CD4-positive, alpha-beta T cell treated with Interleukin-17A for 4 hours (primary cell): ENCODE data around the gene ZFR.
"Not testable (repeated sequence)": the region's sequence is repeated elsewhere in the genome, so short reads cannot be mapped to it uniquely, and the experiment has no call there.

Experiments used
- DNase-seq: peaks from one replicate; pipeline ENCODE4 v3.0.0-alpha.2; 2020; ENCODE audit warnings: mixed read lengths

Gene ZFR

DNA sequence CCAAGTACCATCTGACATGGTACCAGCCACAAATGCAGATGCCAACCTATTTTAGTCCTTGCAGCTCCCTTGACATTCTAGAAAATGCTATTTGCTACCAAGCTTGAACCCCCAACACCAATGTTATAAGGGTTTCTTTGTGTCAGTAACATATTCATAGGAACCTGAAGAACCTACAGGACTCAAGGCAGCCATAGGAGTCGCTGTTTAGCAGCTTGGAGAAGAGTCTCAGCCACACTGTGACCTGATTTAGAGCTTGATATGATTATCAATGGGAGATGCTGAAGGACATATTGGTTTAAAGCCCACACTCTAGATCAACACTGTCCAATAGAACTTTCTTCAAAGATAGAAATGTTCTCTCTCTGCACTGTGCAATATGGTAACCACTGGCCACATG, 6.4 kb upstream of the ZFR start:
- no peak for DNase-seq

DNA sequence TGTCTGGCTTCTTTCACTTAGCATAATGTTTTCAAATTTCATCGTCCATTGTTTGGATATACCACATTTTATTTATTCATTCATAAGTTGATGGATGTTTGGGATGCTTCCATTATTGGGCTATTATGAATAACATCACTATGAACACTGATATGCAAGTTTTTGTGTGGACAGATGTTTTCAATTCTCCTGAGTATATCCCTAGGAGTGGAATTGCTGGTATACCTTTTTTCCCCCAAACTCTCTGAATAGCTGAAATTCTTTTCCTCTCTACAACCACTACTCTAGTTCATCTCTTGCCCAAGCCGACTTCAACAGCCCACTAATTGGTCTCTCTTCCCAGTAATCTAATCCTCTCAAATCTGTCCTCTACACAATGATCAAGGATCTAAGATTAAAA, 4.7 kb upstream of the ZFR start:
- DNase-seq, result no peak

DNA sequence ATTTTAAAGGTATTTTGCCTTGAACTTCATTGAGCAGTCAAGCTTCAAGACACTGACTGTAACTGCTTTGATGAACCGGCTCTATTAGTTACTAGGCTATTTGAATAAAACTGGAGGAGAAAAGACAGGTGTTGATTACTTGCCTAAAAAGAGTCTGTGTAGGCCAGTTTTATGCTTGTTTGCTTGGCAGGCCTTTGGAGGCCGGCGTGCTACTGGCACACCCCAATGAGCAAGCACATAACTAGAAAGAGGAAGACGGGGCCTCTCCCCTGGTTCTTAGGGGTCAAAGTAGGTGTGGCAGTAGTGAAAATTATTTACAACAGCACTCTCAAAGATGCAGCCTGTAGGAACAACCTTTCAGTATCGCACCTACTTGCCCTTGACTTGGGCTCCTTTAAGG, 2.1 kb upstream of the ZFR start:
- DNase-seq, result no peak

DNA sequence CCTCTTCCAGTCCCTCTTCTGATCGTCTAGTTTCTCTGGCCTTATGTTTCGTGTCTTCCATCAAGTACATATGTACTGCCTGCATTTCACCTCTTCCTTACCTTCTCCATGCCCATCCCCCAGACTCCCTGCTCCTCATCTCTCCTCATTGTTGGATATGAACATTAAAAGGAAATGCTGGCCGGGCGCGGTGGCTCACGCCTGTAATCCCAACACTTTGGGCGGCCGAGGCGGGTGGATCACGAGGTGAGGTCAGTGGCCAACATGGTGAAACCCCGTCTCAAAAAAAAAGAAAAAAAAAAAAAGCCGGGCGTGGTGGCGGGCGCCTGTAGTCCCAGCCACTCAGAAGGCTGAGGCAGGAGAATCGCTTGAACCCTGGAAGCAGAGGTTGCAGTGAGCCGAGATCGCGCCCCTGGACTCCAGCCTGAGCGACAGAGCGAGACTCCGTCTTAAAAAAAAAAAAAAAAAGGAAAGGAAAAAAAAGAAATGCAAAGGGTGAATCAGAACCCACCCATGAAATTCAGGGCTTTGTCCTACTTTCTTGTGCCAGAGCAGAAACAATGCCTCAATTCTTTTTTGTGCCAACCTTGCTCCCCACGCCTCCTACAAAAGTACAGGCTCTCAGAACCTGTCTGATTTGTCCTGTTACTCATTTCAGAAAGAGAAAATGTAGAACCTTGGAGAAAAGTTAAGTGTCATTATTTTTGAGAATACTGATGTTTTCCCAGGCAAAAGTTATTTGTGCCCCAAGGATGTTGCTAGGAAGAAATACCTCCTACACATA, 1.5 kb upstream of the ZFR start:
- no peak for DNase-seq

DNA sequence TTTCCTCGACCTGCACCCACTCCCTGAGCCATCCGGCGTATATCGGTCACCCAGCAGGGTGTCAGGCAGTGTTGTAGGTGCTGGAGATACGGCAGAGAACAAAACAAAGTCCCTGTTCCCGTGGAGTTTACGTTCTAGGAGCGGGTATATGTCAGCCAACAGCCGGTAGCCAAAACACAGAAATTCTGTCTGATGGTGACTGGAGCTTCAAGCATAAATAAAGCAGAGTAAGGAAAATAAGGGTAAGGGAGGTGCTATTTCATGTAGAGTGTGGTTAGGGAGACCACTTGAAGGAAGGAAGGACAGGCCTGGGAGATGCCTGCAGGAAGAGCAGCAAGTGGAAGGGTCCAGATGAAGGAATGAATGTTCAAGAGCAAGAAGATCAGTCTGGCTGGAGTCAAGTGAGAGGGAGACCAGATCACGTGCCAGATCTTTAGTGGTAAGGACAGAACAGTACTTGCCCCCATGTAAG, 783 bp upstream of the ZFR start:
- DNase-seq, result no peak

DNA sequence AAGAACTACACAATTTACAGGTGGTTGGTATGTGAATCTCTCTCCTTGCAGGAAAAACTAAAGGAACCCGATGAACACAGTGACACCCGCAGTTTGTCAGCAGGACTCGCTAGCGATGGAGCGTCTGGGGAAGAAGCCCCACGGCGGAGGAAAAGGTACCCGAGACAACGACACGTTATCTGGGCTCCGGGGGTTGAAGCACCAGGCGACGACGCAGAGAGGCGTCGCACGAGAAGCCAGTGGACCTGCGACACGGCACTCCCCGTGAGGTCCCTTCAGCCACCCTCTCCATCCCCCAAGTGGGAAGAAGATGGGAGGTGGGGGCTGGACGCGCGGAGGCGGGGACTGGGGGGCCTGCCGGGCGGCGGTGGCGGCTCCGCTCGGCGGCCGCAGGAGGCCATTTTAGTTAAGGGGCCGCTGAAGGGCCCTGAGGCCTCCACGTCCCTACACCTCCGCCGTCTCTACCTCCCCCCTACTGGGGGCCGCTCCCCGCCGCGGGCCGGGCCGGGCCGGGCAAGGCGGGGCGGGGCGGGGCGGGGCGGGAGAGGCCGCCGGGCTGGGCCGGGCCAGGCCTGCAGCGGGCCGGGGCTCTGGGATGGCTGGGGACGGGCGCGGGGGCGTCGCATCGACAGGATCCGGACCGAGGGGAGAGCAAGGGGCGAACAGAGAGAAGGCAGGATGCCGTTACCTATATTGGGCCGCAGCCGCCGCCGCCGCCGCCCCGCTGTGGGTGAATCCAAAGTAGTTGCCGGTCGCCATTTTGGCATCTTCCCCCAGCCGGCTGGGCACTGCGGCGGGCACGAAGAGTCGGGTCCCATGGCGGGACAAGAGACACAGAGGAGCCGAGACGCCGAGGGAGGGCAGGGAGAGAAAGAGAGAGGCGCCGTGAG, 754 bp downstream of the ZFR start:
- DNase-seq, result peak; percentile 56

DNA sequence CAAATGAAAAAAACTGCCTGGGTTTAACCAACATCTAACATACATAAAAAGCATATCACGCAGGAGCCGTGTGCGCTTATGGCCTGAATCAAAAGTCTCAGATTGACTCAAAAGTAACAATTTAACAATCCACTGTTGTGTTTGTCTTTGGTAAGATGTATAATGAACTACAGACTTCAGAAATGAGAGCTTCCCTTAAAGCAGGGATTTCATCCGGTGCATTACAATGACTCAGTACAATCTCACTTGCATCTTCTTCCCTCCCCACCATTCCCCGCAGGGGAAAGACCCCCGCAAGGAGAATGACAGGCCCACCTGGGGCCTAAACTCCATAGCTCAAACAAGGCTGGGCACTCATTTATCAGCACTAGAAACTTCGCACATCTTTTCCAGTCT, 1.4 kb downstream of the ZFR start:
- peak; percentile 5 for DNase-seq

DNA sequence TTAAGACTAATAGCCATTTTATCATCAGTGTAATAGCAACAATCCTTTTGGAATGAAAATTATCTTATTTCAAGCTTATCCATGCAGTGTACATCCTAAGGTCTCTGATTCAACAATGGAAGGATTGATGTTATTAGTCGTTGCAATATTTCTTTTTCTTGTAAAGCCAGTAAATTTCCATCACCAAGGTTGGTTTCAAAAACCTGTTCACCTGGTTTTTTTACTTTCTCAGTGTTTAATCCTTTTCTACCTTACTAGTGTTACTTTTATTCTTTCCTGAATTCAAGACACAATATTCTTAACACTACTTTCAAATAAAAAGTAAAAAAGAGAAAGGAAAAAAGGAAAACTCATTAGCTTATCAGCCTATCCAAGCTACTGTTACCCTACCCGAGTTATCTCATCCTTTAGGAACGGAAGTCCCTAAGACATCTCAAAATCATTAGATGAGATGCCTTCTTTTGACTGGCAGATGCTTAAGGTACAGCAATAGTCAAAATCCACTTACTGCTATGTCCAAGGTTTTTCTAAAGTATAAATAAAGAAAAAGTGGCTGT, 5.4 kb downstream of the ZFR start:
- no peak for DNase-seq

DNA sequence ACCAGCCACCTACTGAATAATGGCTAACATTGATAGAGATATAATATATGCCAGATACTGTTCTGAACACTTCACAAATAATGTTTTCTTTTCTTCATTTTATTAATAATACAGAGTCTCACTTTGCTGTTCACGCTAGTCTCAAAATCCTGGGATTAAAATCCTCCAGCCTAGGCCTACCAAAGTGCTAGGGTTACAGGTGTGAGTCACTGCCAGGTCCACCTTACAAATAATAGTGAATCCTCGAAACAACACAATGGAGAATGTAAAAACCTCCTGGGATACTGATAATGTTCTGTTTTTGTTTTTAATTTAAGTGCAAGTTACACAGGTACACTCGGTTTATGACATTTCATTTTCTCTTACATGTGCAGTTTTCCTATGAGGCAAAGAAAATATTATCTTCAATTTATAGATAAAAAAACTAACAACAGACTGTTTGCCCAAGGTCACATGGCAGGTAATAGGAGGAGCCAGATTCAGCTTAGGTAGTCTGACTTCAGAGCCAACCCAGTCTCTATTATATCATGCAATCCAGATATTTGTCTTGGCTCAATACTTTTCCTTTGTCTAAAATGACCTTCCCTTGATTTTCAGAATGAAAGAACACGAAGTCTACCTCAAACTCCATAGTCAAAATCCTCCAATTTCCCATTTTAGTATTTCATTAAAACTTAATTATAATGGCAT, 7.8 kb downstream of the ZFR start:
- DNase-seq, result no peak

DNA sequence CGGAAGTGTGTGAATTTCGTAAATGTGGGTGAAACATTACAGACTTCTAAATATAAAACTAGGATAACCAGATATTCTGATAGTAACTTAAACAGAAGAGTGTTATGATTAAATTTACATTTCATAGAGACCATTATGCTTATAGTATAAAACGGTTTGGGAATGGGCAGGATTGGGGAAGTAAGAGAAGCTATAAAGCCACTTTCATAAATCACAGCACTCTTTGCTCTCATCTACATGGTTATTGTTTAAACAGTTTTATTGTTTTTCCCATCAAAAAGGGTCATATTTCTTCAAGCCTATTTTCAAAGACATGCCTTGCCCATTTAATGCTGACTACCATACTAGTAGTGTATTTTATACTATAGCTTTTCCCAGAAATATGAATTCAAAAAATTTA, 9.2 kb downstream of the ZFR start:
- DNase-seq, result no peak

DNA sequence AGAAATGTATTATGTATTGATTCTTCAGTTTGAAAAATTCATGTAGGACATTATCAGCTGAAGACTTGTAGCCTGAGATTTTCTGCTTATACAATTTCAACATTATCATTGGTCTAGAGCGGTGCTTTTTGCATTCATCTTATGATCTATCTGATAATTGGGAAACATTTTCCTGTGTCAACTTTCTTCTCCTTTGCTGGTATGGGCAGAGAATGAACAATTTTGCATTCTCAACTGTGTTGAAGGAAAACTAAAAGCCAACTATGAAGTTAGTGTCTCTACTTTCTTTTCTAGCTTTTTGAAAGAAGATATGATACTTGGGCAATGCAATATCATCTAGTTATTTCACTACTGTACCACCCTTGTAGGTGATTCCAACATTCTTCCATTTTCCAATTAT, 10.3 kb downstream of the ZFR start:
- no peak for DNase-seq

DNA sequence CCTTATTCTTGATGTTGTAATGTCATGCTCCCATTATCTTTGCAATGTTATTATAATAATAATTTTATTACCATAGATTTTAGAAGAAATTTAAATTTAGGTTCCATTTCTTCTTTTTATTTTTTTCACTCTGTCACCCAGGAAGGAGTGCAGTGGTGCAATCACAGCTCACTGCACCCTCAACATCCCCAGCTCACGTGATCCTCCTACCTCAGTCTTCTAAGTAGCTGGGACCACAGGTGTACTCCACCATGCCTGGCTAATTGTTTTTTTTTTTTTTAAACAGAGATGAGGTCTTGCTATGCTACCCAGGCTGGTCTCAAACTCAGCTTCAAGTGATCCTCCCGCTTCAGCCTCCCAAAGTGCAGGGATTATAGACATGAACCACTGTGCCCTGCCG, 11.9 kb downstream of the ZFR start:
- no peak for DNase-seq

DNA sequence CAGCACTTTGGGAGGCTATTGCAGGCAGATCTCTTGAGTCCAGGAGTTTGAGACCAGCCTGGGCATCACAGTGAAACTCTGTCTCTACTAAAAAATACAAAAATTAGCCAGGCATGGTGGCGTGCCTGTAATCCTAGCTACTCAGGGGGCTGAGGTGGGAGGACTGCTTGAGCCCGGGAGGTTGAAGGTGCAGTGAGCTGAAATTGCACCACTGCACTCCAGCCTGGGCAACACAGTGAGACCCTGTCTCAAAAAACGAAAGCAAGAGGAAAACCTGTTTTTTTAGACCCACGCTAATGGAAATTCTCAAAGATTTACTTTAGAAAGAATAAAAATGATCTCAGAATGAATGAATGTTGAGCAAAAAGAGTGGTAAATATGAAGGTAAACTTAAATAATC, 13.7 kb downstream of the ZFR start:
- not testable (repeated sequence) for DNase-seq

DNA sequence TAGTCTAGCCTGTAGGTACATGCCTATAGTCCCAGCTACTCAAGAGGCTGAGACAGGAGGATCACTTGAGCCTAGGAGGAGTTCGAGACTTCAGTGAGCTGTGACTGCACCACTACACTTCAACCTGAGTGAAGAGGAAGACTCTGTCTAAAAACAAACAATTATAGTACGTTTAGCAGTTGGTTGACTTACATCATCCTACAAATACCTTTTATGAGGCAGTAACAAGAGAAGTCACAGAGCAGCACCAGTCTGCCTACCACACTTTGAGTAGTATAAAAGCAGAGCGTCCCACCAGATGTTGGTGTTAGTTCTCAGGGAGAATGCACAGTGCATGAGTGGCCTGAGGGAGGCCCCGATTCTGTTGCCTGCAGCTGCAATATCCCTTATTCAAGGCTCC, 16.1 kb downstream of the ZFR start:
- DNase-seq, result no peak

DNA sequence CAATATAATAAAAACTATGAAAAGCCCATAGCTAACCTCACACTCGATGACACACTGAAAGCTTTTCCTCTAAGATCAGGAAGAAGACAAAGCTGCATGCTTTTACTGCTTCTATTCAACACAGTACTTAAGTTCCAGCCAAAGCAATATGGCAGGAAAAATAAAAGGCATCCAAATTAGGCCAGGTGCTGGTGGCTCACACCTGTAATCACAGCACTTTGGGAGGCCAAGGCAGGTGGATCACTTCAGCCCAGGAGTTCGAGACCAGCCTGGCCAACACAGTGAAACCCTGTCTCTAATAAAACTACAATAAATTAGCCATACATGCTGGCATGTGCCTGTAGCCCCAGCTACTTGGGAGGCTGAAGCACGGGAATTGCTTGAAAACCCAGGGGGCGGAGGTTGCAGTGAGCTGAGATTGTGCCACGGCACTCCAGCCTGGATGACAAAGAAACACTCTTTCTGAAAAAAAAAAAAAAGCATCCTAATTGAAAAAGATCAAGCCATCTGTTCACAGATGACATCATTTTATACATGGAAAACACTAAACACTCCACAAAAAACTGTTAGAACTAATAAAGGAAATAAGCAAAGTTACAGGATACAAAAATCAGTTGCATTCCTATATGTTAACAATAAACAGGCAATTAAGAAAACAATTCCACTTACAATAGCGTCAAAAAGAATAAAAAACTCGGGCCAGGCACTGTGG, 17.9 kb downstream of the ZFR start:
- no peak for DNase-seq

DNA sequence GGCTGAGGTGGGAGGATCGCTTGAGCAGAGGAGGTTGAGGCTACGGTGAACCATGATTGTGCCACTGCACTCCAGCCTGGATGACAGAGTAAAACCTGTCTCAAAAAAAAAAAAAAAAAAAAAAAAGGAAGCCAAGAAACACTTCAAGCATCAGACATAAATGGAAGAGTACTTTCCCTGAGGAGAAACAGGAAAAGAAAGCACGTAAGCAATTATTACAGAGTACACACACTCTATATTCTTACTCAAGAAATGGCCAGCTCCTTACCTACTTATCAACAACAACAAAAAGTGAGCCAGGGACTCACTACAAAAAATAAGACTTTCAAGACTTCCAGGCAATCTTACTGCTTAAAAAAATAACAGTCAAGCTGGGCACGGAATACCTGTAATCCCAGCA, 21.8 kb downstream of the ZFR start:
- no peak for DNase-seq

DNA sequence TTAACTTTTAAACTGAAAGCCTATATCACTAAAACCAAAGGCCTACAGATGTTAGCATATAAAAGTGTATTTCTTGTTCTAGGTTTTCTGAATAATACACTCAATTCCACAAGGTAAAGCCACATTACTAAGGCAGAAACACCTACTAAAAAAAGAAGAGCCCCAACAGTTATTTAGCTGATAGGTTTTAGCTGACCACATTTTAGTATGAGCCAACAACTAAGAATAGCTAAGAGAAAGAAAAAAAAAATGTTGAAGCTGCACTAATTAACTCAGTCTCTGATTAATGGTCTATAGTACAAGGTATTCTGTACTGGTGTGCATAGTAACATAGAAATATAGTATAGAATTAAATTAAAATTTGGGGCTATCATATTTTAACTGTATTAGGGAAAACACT, 23.5 kb downstream of the ZFR start:
- no peak for DNase-seq

DNA sequence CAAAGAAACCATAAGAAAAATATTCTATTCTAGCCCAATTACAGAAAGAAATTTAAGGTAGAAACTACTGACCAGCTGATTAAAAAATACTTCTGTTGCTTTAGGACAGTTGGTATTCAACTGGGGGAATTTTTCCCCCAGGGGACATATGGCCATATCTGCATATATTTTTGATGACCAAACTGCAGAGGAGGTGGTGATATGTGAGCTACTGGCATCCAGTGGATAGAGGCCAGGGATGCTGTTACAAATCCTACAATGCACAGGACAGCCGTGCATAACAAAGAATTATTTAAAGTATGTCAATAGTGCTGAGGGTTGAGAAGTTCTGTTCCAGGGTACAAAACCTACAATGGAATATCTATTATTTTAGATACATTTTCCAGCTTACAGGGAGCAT, 24.0 kb downstream of the ZFR start:
- no peak for DNase-seq

DNA sequence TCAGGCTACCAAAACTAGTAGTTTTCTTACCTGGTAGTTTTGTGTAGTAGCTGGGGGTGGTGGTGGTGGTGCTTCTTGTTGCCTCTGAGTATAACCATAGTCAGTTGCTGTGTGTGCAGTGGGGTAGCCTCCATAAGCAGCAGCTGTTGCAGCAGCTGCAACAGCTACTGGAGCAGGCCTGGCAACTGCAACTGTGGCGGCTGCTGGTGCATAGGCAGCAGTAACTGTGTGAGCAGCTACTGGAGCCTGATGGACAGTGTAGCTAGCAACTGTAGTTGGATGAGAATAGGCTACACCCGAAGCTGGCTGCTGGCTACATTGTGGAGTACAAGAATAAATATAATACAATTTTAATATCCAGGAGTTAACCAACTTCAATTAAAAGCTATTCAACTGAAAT, 24.7 kb downstream of the ZFR start:
- DNase-seq, result no peak

DNA sequence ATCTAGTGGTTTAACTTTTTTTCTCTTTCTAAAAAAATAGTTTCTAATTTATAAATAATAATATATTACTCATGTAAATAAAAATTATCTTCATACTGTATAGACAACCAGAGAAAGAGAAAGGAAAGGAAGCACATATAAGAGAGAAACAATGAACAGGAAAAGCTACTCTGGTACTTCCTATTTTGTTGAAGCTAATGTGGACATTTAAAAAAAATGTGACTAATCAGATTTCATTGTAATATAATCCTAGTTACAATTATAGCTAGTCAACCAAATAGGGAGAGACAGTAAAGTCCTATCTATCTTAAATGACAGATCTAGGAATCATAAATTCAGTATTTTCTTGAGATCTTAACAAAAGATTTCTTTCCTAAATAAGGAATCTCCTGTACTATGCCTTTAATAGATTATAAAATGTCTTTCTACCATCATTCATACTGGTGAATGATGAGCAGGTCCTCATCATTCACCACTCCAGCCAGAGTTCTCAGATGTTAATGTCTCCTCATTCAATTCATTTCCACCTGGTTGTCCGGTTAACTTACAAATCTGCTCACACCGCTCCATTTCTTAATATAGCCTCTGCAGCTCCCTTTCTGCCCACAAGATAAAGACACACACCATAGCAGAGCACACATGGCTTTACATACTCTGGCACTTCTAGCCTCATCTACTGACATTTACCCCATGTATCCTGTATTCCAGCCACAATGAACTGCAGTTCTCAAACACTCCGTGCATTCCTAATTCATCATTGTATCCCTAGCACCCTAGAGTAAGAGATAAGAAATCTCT, 30.9 kb downstream of the ZFR start:
- DNase-seq, result no peak

DNA sequence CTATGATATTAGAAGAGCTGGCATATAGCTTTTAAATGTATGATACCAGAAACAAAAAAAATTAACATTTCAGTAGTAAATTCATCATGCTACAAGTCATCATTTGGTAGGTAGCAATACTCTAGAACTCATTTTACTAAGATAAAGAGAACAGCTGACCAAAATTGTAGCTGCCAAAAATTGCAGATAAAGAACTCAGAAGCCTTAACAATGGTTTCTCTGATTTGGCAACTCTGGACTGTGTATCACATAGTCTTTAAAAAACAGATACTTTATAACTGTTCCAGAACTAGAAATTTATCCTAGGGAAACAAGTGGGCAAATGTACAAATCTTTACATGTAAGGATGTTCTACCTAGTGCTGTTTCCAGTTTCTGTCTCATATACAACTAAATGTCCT, 33.9 kb downstream of the ZFR start:
- no peak for DNase-seq

DNA sequence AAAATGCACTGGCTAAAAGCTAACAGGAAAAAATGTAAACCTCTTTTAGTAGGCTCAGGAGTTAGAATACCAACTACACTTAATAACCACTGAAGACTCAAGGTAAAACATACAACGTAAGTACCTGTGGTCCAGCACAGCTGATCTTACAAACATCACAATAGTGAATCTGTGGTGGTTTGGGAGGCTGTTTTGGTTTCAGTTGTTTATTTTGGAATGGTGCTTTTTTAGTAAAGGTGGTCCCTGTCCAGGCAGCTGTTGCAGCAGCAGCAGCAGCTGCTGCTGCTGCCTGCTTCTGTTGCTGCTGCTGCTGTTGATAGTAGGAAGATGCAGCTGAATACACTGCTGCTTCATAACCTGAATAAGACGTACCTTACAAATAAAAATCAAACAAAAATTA, 37.9 kb downstream of the ZFR start:
- DNase-seq, result no peak
